Skeletal muscle satellite cell (primary cell): ENCODE measurements around the gene ATP6V0A1. TPM values are rescaled to one million over a fixed set of nuclear protein-coding genes. Genes with fewer than 3 reads are reported as not detected.

Experiments used
- H3K27me3 ChIP-seq: 2 replicates; pipeline ENCODE4 v1.7.0; 2013; ENCODE audit warnings: low read length; ENCODE audit not compliant: control insufficient read depth, insufficient read depth
- H3K36me3 ChIP-seq: 2 replicates; pipeline ENCODE4 v1.7.0; 2013; ENCODE audit warnings: mild to moderate bottlenecking, control low read depth, low read length; ENCODE audit not compliant: insufficient read depth
- H3K4me1 ChIP-seq: 2 replicates; pipeline ENCODE4 v1.7.0; 2013; ENCODE audit warnings: low read length; ENCODE audit not compliant: control insufficient read depth, insufficient read depth
- H3K4me2 ChIP-seq: 2 replicates; pipeline ENCODE4 v1.7.0; 2013; ENCODE audit warnings: mild to moderate bottlenecking, low read length
- H3K4me3 ChIP-seq: 2 replicates; pipeline ENCODE4 v1.7.0; 2013; ENCODE audit warnings: low read length
- H3K9ac ChIP-seq: 2 replicates; pipeline ENCODE4 v1.7.0; 2013; ENCODE audit warnings: mild to moderate bottlenecking, low read depth, low read length, moderate library complexity
- H3K9me3 ChIP-seq: replicated peaks from 2 replicates; pipeline ENCODE4 v1.7.0; 2013; ENCODE audit warnings: mild to moderate bottlenecking, control low read depth, low read length
- small RNA-seq: library from RNA; depleted of rRNA; stranded (forward); fragments of <200 nt; gene quantifications from one replicate; pipeline ENCODE3, GENCODE V24; 2012

ATP6V0A1 gene

DNA sequence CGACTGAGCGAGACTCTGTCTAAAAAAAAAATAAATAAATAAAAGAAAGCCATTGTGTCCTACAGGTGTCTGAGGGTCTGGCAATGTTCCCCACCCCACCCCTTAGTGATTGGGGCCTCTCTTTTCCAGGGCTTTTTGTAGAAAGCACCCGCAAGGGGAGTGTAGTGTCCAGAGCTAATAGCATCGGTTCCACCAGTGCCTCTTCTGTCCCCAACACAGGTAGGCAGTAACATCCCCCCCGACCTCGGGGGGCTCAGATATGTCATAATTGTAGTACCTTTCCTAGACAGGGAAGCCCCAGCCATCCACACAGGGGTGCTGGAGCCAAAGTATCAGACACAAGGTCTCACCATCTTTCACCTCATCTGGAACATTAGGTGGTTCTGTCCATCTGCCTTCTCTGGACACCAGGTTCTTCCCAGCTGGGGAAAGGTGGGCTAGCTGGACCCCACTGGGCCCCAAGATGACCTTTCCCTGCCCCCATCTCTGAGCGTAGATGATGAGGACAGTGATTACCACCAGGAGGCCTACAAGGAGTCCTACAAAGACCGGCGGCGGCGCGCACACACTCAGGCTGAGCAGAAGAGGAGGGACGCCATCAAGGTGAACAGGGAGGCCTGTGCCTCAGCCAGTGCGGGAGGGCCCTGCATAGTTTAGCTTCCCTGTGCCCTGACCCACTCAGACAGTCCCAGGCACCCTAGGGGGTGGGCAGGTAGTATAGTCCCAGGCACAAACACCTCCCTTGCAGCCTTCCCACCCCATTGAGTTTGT, 109.8 kb downstream of the ATP6V0A1 start:
- H3K4me3 ChIP-seq: no peak overlapping the region
- H3K9me3 ChIP-seq: no peaks in the 10 kb centered on the region
- peak overlapping the region; percentile 46 for H3K4me2 ChIP-seq
- no peaks in the 10 kb centered on the region for H3K27me3 ChIP-seq
- H3K4me1 ChIP-seq: peaks cover 34% of the 10 kb centered on the region
- H3K9ac ChIP-seq: no peak overlapping the region
- H3K36me3 ChIP-seq: peaks cover 78% of the 10 kb centered on the region

DNA sequence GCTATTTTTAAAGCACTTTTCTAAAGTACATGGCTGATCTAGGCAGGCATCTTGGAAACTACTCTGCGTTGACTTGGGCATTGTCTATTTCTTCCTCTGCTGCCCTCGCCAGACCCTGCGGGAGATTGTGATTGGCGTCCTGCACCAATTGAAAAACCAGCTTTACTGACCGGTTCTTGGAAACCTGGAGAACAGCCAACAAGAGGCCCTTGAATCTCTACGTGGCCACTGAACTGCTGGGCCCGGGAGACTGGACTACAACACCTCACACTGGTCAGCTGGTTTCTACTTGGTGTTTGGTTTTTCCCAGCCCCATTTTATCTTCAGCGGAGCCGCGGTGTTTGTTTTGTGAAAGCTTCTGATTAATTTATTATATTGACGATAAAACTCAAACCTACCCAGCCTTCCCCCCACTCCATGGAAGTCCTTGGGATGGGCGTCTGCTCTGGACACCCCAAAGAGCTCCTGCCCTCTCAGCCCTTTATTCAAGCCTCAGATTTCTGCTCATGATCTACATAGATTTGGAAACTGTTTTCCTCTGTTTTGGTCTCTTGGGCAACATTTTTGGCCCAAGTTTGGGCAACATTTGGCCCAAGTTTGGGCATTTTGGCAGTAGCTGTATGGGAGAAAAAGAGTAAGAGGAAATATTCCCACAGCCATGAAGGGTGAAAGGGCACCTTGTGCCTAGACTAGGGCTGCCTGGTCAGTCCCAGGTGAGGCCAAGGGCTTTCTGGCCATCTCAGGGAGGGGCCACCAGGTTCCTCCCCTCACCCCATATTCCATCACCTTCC, 113.0 kb downstream of the ATP6V0A1 start:
- no peak overlapping the region for H3K4me3 ChIP-seq
- H3K27me3 ChIP-seq: no peaks in the 10 kb centered on the region
- no peaks in the 10 kb centered on the region for H3K9me3 ChIP-seq
- no peak overlapping the region for H3K4me2 ChIP-seq
- no peak overlapping the region for H3K9ac ChIP-seq
- peaks cover 67% of the 10 kb centered on the region for H3K36me3 ChIP-seq
- H3K4me1 ChIP-seq: peaks cover 32% of the 10 kb centered on the region

Small RNA genes lying within 50 kb of the gene (small RNA-seq; reads per million reads assigned to genes)
- gene MIR548AT (not detected), gene RNU7-97P (not detected)
